Neuronal stem cell (in vitro differentiated cells): ENCODE results near the gene PLSCR5.

ENCODE experiments used
- DNase-seq: peaks from one replicate; pipeline ENCODE4 v3.0.0-alpha.2; 2013; ENCODE audit warnings: low spot score
- H2AFZ ChIP-seq: one replicate; pipeline ENCODE4 v1.6.1; 2013; ENCODE audit warnings: mild to moderate bottlenecking, low read length, inconsistent platforms
- H2AK5ac ChIP-seq: 2 replicates; pipeline ENCODE4 v1.6.1; 2013; ENCODE audit warnings: low read depth, mild to moderate bottlenecking, inconsistent platforms, low read length, moderate library complexity, mixed read lengths
- H2BK120ac ChIP-seq: 2 replicates; pipeline ENCODE4 v1.6.1; 2013; ENCODE audit warnings: low read depth, mild to moderate bottlenecking, inconsistent platforms, low read length, moderate library complexity, mixed read lengths
- H2BK12ac ChIP-seq: one replicate; pipeline ENCODE4 v1.6.1; 2013; ENCODE audit warnings: low read length, inconsistent platforms
- H2BK15ac ChIP-seq: 2 replicates; pipeline ENCODE4 v1.6.1; 2013; ENCODE audit warnings: mild to moderate bottlenecking, low read length, inconsistent platforms, mixed read lengths
- H2BK5ac ChIP-seq: one replicate; pipeline ENCODE4 v1.6.1; 2013; ENCODE audit warnings: inconsistent platforms, mild to moderate bottlenecking, low read length, moderate library complexity
- H3K14ac ChIP-seq: one replicate; pipeline ENCODE4 v1.6.1; 2013; ENCODE audit warnings: low read length, inconsistent platforms
- H3K18ac ChIP-seq: 2 replicates; pipeline ENCODE4 v1.6.1; 2013; ENCODE audit warnings: low read length, inconsistent platforms
- H3K23ac ChIP-seq: 2 replicates; pipeline ENCODE4 v1.6.1; 2013; ENCODE audit warnings: low read depth, mild to moderate bottlenecking, mixed read lengths, low read length, inconsistent platforms; ENCODE audit not compliant: poor library complexity
- H3K27ac ChIP-seq: replicated peaks from 3 replicates; pipeline ENCODE4 v1.5.1; 2013; ENCODE audit warnings: low read length, inconsistent platforms
- H3K27me3 ChIP-seq, 3 experiments: 2 replicates each; pipeline ENCODE4 v1.6.1; 2013; ENCODE audit warnings: low read length in 3 of 3, mild to moderate bottlenecking in 2 of 3, inconsistent platforms in 1 of 3, low read depth in 1 of 3, mixed read lengths in 1 of 3, moderate library complexity in 1 of 3; ENCODE audit not compliant: control insufficient read depth in 3 of 3, insufficient read depth in 3 of 3
- H3K36me3 ChIP-seq, 2 donors: replicated peaks in 1 of 2; 2 replicates each; pipeline ENCODE4 v1.6.1; 2013; ENCODE audit warnings: low read length in 2 of 2; ENCODE audit not compliant: control insufficient read depth in 2 of 2, insufficient read depth in 2 of 2
- H3K4ac ChIP-seq: 2 replicates; pipeline ENCODE4 v1.6.1; 2013; ENCODE audit warnings: inconsistent platforms, mild to moderate bottlenecking, low read length, moderate library complexity
- H3K4me1 ChIP-seq, 2 donors: 1 replicate in 1 of 2; 2 replicates in 1 of 2; pipeline ENCODE4 v1.6.1; 2013; ENCODE audit warnings: low read length in 2 of 2, low read depth in 1 of 2; ENCODE audit not compliant: control insufficient read depth in 2 of 2, insufficient read depth in 1 of 2
- H3K4me2 ChIP-seq: one replicate; pipeline ENCODE4 v1.6.1; 2013; ENCODE audit warnings: mild to moderate bottlenecking, low read length, inconsistent platforms; ENCODE audit not compliant: insufficient read depth, poor library complexity, severe bottlenecking
- H3K4me3 ChIP-seq, 2 donors: 2 replicates each; pipeline ENCODE4 v1.5.1; 2013; ENCODE audit warnings: low read length in 2 of 2, mild to moderate bottlenecking in 2 of 2, inconsistent platforms in 1 of 2, moderate library complexity in 1 of 2
- H3K79me1 ChIP-seq: one replicate; pipeline ENCODE4 v1.6.1; 2013; ENCODE audit warnings: low read depth, mild to moderate bottlenecking, inconsistent platforms, low read length, moderate library complexity
- H3K9ac ChIP-seq: one replicate; pipeline ENCODE4 v1.6.1; 2013; ENCODE audit warnings: mild to moderate bottlenecking, low read depth, low read length, inconsistent platforms; ENCODE audit not compliant: poor library complexity
- H3K9me3 ChIP-seq, 2 donors: replicated peaks in 1 of 2; 2 replicates each; pipeline versions ENCODE3 to v1.6.1; 2013; ENCODE audit warnings: low read length in 2 of 2, mild to moderate bottlenecking in 2 of 2, inconsistent platforms in 1 of 2, low read depth in 1 of 2, mixed read lengths in 1 of 2, moderate library complexity in 1 of 2; ENCODE audit not compliant: control insufficient read depth in 2 of 2, insufficient read depth in 1 of 2
- H4K8ac ChIP-seq: one replicate; pipeline ENCODE4 v1.6.1; 2013; ENCODE audit warnings: low read depth, mild to moderate bottlenecking, inconsistent platforms, low read length, moderate library complexity
- H4K91ac ChIP-seq: one replicate; pipeline ENCODE4 v1.6.1; 2013; ENCODE audit warnings: low read length, low read depth, mild to moderate bottlenecking, inconsistent platforms; ENCODE audit not compliant: poor library complexity
- WGBS, 2 donors: extraction: QIAGEN DNeasy Blood & Tissue Kit; methylation state at CpG; one replicate each; pipeline ENCODE4 v1.1.7; 2013; ENCODE audit warnings: missing lambda C conversion rate in 2 of 2, mixed read lengths in 1 of 2; ENCODE audit not compliant: insufficient read length in 2 of 2, insufficient replicate concordance in 1 of 2; ENCODE audit errors: extremely low coverage in 2 of 2; 5-methylcytosine and 5-hydroxymethylcytosine counted together

PLSCR5 gene

GRCh38 chr3:146640955-146641867, 36.1 kb upstream of the PLSCR5 start:
- Histone ChIP-seq H4K91ac (no peak overlapping the region), H3K4me2 (no peak overlapping the region), H2BK120ac (no peak overlapping the region), H3K9me3 (no peaks in the 10 kb centered on the region), H2BK12ac (no peak overlapping the region), H3K14ac (no peak overlapping the region), H3K27me3 (no peaks in the 10 kb centered on the region), H3K4ac (no peak overlapping the region), H3K79me1 (no peaks in the 10 kb centered on the region), H2BK5ac (no peak overlapping the region), H4K8ac (no peak overlapping the region), H3K27ac (no peak overlapping the region), H3K4me1 (no peaks in the 10 kb centered on the region), H3K36me3 (no peaks in the 10 kb centered on the region), H3K23ac (no peak overlapping the region), H3K9ac (no peak overlapping the region), H3K18ac (no peak overlapping the region), H3K4me3 (no peak overlapping the region), H2BK15ac (no peak overlapping the region), H2AFZ (no peak overlapping the region), H2AK5ac (no peak overlapping the region)
- no CpG with 5 or more reads among the region's 3 CpGs for WGBS, 2 donors
- peak; percentile 29 for DNase-seq

GRCh38 chr3:146640361-146640760, 35.2 kb upstream of the PLSCR5 start:
- no peak overlapping the region for H3K23ac ChIP-seq
- no peak overlapping the region for H4K8ac ChIP-seq
- no peak overlapping the region for H2BK12ac ChIP-seq
- H3K4me2 ChIP-seq: no peak overlapping the region
- no peaks in the 10 kb centered on the region for H3K27me3 ChIP-seq
- H2AFZ ChIP-seq: no peak overlapping the region
- H2BK15ac ChIP-seq: no peak overlapping the region
- WGBS, 2 donors: no CpG with 5 or more reads among the region's 1 CpG
- no peak for DNase-seq
- H3K4me3 ChIP-seq: no peak overlapping the region
- H3K9ac ChIP-seq: no peak overlapping the region
- H3K4ac ChIP-seq: no peak overlapping the region
- H3K27ac ChIP-seq: no peak overlapping the region
- no peak overlapping the region for H3K18ac ChIP-seq
- no peak overlapping the region for H2BK120ac ChIP-seq
- no peak overlapping the region for H2AK5ac ChIP-seq
- no peak overlapping the region for H3K14ac ChIP-seq
- no peak overlapping the region for H4K91ac ChIP-seq
- H3K36me3 ChIP-seq: no peaks in the 10 kb centered on the region
- no peaks in the 10 kb centered on the region for H3K9me3 ChIP-seq
- H3K4me1 ChIP-seq: no peaks in the 10 kb centered on the region
- H2BK5ac ChIP-seq: no peak overlapping the region
- H3K79me1 ChIP-seq: no peaks in the 10 kb centered on the region

DNA sequence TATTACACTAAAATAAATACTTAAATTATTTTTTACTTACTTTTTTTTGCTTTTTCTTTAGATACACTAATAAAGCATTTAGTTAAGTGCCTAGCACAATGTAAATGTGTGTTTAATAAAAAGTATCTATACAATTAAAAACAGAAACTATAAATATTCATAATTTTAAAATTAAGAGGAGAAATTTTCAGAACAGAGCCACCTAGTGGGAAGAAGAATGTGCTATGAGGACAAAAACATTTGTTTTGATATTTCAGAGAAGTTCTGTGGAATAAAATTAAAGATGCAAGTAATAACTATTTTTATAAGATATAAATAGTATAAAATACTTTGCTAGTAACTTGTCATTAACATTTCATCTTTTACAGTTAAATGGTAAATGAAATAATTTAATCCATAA, 33.6 kb upstream of the PLSCR5 start:
- no peak overlapping the region for H3K18ac ChIP-seq
- H3K27me3 ChIP-seq: no peaks in the 10 kb centered on the region
- no peak overlapping the region for H2BK120ac ChIP-seq
- H3K4me2 ChIP-seq: no peak overlapping the region
- no peak overlapping the region for H4K91ac ChIP-seq
- no peak overlapping the region for H3K23ac ChIP-seq
- no peaks in the 10 kb centered on the region for H3K9me3 ChIP-seq
- H3K4me3 ChIP-seq: no peak overlapping the region
- no peak for DNase-seq
- no peak overlapping the region for H2BK15ac ChIP-seq
- H3K79me1 ChIP-seq: no peaks in the 10 kb centered on the region
- H3K27ac ChIP-seq: no peak overlapping the region
- H2BK12ac ChIP-seq: no peak overlapping the region
- H3K36me3 ChIP-seq: no peaks in the 10 kb centered on the region
- H2BK5ac ChIP-seq: no peak overlapping the region
- no peak overlapping the region for H3K4ac ChIP-seq
- H2AK5ac ChIP-seq: no peak overlapping the region
- no peak overlapping the region for H3K14ac ChIP-seq
- no peak overlapping the region for H4K8ac ChIP-seq
- H3K4me1 ChIP-seq: no peaks in the 10 kb centered on the region
- H3K9ac ChIP-seq: no peak overlapping the region
- H2AFZ ChIP-seq: no peak overlapping the region

DNA sequence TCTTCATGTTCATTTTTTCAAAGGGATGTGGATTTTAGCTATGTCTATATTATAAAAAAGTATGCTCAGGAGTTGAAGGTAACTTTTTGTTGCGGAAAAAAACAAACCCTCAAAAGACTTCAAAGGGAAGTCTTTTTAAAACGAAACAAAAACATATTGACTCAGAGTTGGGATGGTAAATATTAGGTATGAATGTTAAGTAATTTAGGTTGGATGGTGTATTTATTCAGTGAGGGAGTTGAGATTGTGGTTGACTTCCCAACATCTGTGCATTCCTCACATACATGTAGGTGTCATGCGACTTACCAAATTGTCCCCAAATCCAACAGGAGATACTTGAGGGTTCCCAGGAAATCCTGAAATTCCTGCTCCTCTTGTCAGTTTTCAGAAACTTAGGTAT, 32.7 kb upstream of the PLSCR5 start:
- H3K36me3 ChIP-seq: no peaks in the 10 kb centered on the region
- no peak overlapping the region for H3K27ac ChIP-seq
- no peaks in the 10 kb centered on the region for H3K4me1 ChIP-seq
- no peak overlapping the region for H2AFZ ChIP-seq
- H2BK15ac ChIP-seq: no peak overlapping the region
- H3K14ac ChIP-seq: no peak overlapping the region
- H3K23ac ChIP-seq: no peak overlapping the region
- H2BK120ac ChIP-seq: no peak overlapping the region
- no peak overlapping the region for H3K18ac ChIP-seq
- 100% methylated on average over 1 of the region's 3 CpGs for WGBS, 2 donors
- no peak overlapping the region for H3K4me2 ChIP-seq
- H3K4ac ChIP-seq: no peak overlapping the region
- no peak overlapping the region for H4K91ac ChIP-seq
- no peaks in the 10 kb centered on the region for H3K9me3 ChIP-seq
- no peaks in the 10 kb centered on the region for H3K79me1 ChIP-seq
- H3K9ac ChIP-seq: no peak overlapping the region
- DNase-seq: no peak
- no peak overlapping the region for H3K4me3 ChIP-seq
- no peak overlapping the region for H2BK12ac ChIP-seq
- H3K27me3 ChIP-seq: no peaks in the 10 kb centered on the region
- no peak overlapping the region for H4K8ac ChIP-seq
- no peak overlapping the region for H2AK5ac ChIP-seq
- no peak overlapping the region for H2BK5ac ChIP-seq
